K562 (cell line): ENCODE data around the gene NBPF12.
"Not testable (repeated sequence)": the region's sequence is repeated elsewhere in the genome, so short reads cannot be mapped to it uniquely, and the experiment has no call there.

Experiments
- CBFB ChIP-seq: sonication (generic); formaldehyde crosslinking; IDR thresholded peaks from 2 replicates; pipeline ENCODE4 v1.4.0; 2020; ENCODE audit warnings: mild to moderate bottlenecking, missing genetic modification reagents
- KDM1A ChIP-seq, 2 experiments: fragments of 450-650 bp; IDR thresholded peaks; 2 replicates each; pipeline ENCODE4 v1.6.1; 2016; ENCODE audit warnings: mild to moderate bottlenecking in 2 of 2
- PHF8 ChIP-seq: fragments of 200-600 bp; sonication (generic); IDR thresholded peaks from 2 replicates; pipeline ENCODE4 v1.6.1; 2012; ENCODE audit warnings: mixed run types, mild to moderate bottlenecking, inconsistent platforms, low read length, moderate library complexity, borderline replicate concordance
- SMC3 ChIP-seq: conservative IDR thresholded peaks from 2 replicates; pipeline ENCODE4 v1.6.1; 2011; ENCODE audit warnings: low read depth, low read length, improper control_type of control experiment; ENCODE audit not compliant: insufficient read depth
- TF ChIP-seq, protein P1 (sequence below), 3 experiments: IDR thresholded peaks in 2 of 3; conservative IDR thresholded peaks in 1 of 3; 2 replicates each; pipeline ENCODE4 v1.5.1; 2011 to 2012; ENCODE audit warnings: low read length in 3 of 3, mild to moderate bottlenecking in 3 of 3, control low read depth in 2 of 3, improper control_type of control experiment in 1 of 3, inconsistent platforms in 1 of 3, low read depth in 1 of 3, mixed read lengths in 1 of 3, moderate library complexity in 1 of 3; ENCODE audit not compliant: insufficient read depth in 2 of 3

GRCh38 chr1:146892331-146892730, 45.8 kb upstream of the NBPF12 start:
- not testable (repeated sequence) for TF ChIP-seq SMC3; PHF8; CBFB (CRISPR knock-in tag); KDM1A (IDR thresholded peaks at IDR 0.05)
- TF ChIP-seq, protein P1, sequence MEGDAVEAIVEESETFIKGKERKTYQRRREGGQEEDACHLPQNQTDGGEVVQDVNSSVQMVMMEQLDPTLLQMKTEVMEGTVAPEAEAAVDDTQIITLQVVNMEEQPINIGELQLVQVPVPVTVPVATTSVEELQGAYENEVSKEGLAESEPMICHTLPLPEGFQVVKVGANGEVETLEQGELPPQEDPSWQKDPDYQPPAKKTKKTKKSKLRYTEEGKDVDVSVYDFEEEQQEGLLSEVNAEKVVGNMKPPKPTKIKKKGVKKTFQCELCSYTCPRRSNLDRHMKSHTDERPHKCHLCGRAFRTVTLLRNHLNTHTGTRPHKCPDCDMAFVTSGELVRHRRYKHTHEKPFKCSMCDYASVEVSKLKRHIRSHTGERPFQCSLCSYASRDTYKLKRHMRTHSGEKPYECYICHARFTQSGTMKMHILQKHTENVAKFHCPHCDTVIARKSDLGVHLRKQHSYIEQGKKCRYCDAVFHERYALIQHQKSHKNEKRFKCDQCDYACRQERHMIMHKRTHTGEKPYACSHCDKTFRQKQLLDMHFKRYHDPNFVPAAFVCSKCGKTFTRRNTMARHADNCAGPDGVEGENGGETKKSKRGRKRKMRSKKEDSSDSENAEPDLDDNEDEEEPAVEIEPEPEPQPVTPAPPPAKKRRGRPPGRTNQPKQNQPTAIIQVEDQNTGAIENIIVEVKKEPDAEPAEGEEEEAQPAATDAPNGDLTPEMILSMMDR (IDR thresholded peaks at IDR 0.05 in 2 of 3, conservative IDR thresholded peaks at IDR 0.05 in 1 of 3; ENCODE audit: insufficient read depth in 2 of 3, low read depth in 1 of 3, low read length in 3 of 3), result not testable (repeated sequence)
